Body of pancreas (tissue), 4 donors: ENCODE results near the gene OTUD4.

Experiments used
- POLR2A ChIP-seq, 3 donors: fragments of 450-650 bp; IDR thresholded peaks; one replicate each; pipeline ENCODE4 v1.6.1; 2016; ENCODE audit warnings: antibody characterized with exemption in 3 of 3, mild to moderate bottlenecking in 2 of 3
- TF ChIP-seq, protein P1 (sequence below), 7 experiments: fragments of 450-650 bp in 4 of 7; fragments of 200-600 bp in 3 of 7; sonication (generic) in 3 of 7; IDR thresholded peaks; one replicate each; pipeline ENCODE4 v1.5.1; 2016 to 2019; ENCODE audit warnings: antibody characterized with exemption in 7 of 7

DNA sequence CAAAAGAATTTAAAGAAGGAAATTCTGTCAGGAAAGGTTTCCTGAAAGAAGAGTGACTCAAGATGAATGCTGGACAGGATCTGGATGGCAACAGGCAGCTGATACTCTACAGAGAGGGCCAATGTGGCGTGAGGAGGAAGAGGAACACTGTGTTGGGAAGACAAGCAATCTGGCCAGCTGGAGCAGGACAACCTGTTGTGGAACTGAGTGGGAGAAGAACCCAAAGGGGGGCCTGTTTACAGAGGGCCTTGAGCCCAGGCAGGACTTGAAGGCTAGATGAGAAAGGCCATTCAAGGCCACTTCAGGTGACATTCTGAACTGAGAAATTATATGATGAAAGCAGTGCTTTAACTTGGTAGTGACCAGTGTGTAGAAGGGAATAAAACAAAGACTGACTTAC is 8.5 kb downstream of the OTUD4 start:
- TF ChIP-seq, protein P1, sequence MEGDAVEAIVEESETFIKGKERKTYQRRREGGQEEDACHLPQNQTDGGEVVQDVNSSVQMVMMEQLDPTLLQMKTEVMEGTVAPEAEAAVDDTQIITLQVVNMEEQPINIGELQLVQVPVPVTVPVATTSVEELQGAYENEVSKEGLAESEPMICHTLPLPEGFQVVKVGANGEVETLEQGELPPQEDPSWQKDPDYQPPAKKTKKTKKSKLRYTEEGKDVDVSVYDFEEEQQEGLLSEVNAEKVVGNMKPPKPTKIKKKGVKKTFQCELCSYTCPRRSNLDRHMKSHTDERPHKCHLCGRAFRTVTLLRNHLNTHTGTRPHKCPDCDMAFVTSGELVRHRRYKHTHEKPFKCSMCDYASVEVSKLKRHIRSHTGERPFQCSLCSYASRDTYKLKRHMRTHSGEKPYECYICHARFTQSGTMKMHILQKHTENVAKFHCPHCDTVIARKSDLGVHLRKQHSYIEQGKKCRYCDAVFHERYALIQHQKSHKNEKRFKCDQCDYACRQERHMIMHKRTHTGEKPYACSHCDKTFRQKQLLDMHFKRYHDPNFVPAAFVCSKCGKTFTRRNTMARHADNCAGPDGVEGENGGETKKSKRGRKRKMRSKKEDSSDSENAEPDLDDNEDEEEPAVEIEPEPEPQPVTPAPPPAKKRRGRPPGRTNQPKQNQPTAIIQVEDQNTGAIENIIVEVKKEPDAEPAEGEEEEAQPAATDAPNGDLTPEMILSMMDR (IDR thresholded peaks at IDR 0.05): no peak
- TF ChIP-seq POLR2A (IDR thresholded peaks at IDR 0.05): no peak
